Endothelial cell of umbilical vein (primary cell): ENCODE measurements around the gene DPM2. TPM values are rescaled to one million over a fixed set of nuclear protein-coding genes. Genes with fewer than 3 reads are reported as not detected.

Experiments used
- BruUV-seq: library from RNA; stranded (reverse); fragments of 400-500 nt; replicated peaks from 2 replicates; lab custom pipeline; 2021; lab: Mats Ljungman, UMichigan
- CTCF ChIA-PET: fragments of 300-600, 350-600 bp; sonication (Branson Sonifier 250); formaldehyde crosslinking; loops from one replicate; lab custom pipeline; 2021; ENCODE audit warnings: antibody characterized with exemption, inconsistent platforms; lab: Charles Lee
- POLR2A ChIA-PET: fragments of 300-600, 350-600 bp; sonication (Branson Sonifier 250); formaldehyde crosslinking; loops from one replicate; lab custom pipeline; 2021; ENCODE audit warnings: antibody characterized with exemption, inconsistent platforms; lab: Charles Lee
- DNase-seq: peaks from one replicate; pipeline ENCODE4 v3.0.0-alpha.2; 2011; ENCODE audit warnings: low read depth, low spot score
- FAIRE-seq: peaks from 2 replicates; lab custom pipeline; 2011; peaks lifted over from hg19 to GRCh38; lab: Jason Lieb, UNC
- H2AFZ ChIP-seq: 2 replicates; pipeline ENCODE4 v1.6.0; 2012; ENCODE audit warnings: low read depth, low read length, control low read depth, inconsistent platforms
- H3K27ac ChIP-seq: 2 replicates; pipeline ENCODE4 v1.5.1; 2011; ENCODE audit warnings: low read depth, mild to moderate bottlenecking, control low read depth, low read length, moderate library complexity; ENCODE audit not compliant: insufficient read depth
- H3K27me3 ChIP-seq, 2 experiments: 2 replicates each; pipeline versions ENCODE4 v1.6.0 to v1.6.1; 2011; ENCODE audit warnings: low read length in 2 of 2, mixed read lengths in 1 of 2; ENCODE audit not compliant: control insufficient read depth in 2 of 2, insufficient read depth in 2 of 2
- H3K36me3 ChIP-seq, 2 experiments: 2 replicates in 1 of 2; 3 replicates in 1 of 2; pipeline ENCODE4 v1.5.1; 2011; ENCODE audit warnings: low read length in 2 of 2, mild to moderate bottlenecking in 1 of 2, moderate library complexity in 1 of 2; ENCODE audit not compliant: control insufficient read depth in 2 of 2, insufficient read depth in 2 of 2; ENCODE audit errors: extremely low read depth in 1 of 2
- H3K4me1 ChIP-seq: 3 replicates; pipeline ENCODE4 v1.5.1; 2011; ENCODE audit warnings: mild to moderate bottlenecking, low read length; ENCODE audit not compliant: control insufficient read depth, insufficient read depth; ENCODE audit errors: extremely low read depth
- H3K4me2 ChIP-seq: 2 replicates; pipeline ENCODE4 v1.6.1; 2011; ENCODE audit warnings: low read length, control low read depth, mixed read lengths; ENCODE audit not compliant: insufficient read depth
- H3K4me3 ChIP-seq, 3 experiments: fragments of 200-600 bp in 1 of 3; sonication (generic), shearing (Covaris generic) in 1 of 3; replicated peaks in 1 of 3; 2 replicates each; pipeline ENCODE4 v1.5.1; 2011 to 2016; ENCODE audit warnings: control low read depth in 3 of 3, low read length in 3 of 3, mild to moderate bottlenecking in 2 of 3, inconsistent platforms in 1 of 3, low read depth in 1 of 3, moderate library complexity in 1 of 3; ENCODE audit not compliant: insufficient read depth in 1 of 3
- H3K79me2 ChIP-seq: 2 replicates; pipeline ENCODE4 v1.6.0; 2012; ENCODE audit warnings: low read length, inconsistent platforms; ENCODE audit not compliant: control insufficient read depth, insufficient read depth
- H3K9ac ChIP-seq: replicated peaks from 2 replicates; pipeline ENCODE3; 2011; ENCODE audit warnings: low read length, control low read depth; ENCODE audit not compliant: insufficient read depth; ENCODE audit errors: extremely low read depth
- H3K9me1 ChIP-seq: replicated peaks from 3 replicates; pipeline ENCODE4 v1.6.0; 2011; ENCODE audit warnings: mild to moderate bottlenecking, low read length; ENCODE audit not compliant: control insufficient read depth, insufficient read depth; ENCODE audit errors: extremely low read depth
- H3K9me3 ChIP-seq: replicated peaks from 2 replicates; pipeline ENCODE4 v1.5.1; 2012; ENCODE audit warnings: low read length, inconsistent platforms; ENCODE audit not compliant: control insufficient read depth, insufficient read depth
- H4K20me1 ChIP-seq: replicated peaks from 2 replicates; pipeline ENCODE3; 2011; ENCODE audit warnings: mild to moderate bottlenecking, low read length; ENCODE audit not compliant: control insufficient read depth, insufficient read depth; ENCODE audit errors: extremely low read depth
- EZH2 ChIP-seq: IDR thresholded peaks from 2 replicates; pipeline ENCODE4 v1.6.1; 2012; ENCODE audit warnings: borderline replicate concordance, low read depth, mild to moderate bottlenecking, moderate library complexity, low read length, inconsistent platforms; ENCODE audit not compliant: severe bottlenecking
- FOS ChIP-seq: IDR thresholded peaks from 2 replicates; pipeline ENCODE4 v1.6.1; 2011; ENCODE audit warnings: mild to moderate bottlenecking, low read length, moderate library complexity, borderline replicate concordance; ENCODE audit not compliant: insufficient read depth
- GATA2 ChIP-seq: IDR thresholded peaks from 2 replicates; pipeline ENCODE4 v1.7.0; 2011; ENCODE audit warnings: low read depth, mild to moderate bottlenecking, moderate library complexity, mixed read lengths, low read length; ENCODE audit not compliant: insufficient read length, insufficient read depth
- JUN ChIP-seq: IDR thresholded peaks from 2 replicates; pipeline ENCODE4 v1.6.1; 2011; ENCODE audit warnings: borderline replicate concordance, low read depth; ENCODE audit not compliant: insufficient read length, insufficient read depth
- MYC ChIP-seq: IDR thresholded peaks from one replicate; pipeline ENCODE4 v1.6.1; 2011; ENCODE audit warnings: mild to moderate bottlenecking, low read depth, low read length
- POLR2A ChIP-seq: IDR thresholded peaks from 2 replicates; pipeline ENCODE4 v1.6.1; 2012; ENCODE audit warnings: low read depth, mild to moderate bottlenecking, control low read depth, low read length
- POLR2AphosphoS5 ChIP-seq: IDR thresholded peaks from 2 replicates; pipeline ENCODE4 v1.6.1; 2012; ENCODE audit warnings: low read depth, mild to moderate bottlenecking, control low read depth, low read length, moderate library complexity; ENCODE audit not compliant: insufficient read depth
- dilution Hi-C: fragments of 300-500 bp; cut with MboI; formaldehyde crosslinking; loops from one replicate; pipeline ENCODE4 v1.15.0; 2019; ENCODE audit warnings: low sequenced_read_pairs; ENCODE audit not compliant: extremely low pct_ligation_motif_present
- intact Hi-C: fragments of 100-400 bp; cut with micrococcal nuclease; formaldehyde crosslinking; loops from one replicate; pipeline ENCODE4 v1.10.0; 2022
- polyA plus RNA-seq, 4 experiments: library from polyadenylated mRNA; depleted of rRNA in 3 of 4; stranded (reverse) in 3 of 4; unstranded in 1 of 4; fragments of >200 nt; gene quantifications; 2 replicates each; pipeline versions ENCODE4 v1.2.1 to v1.2.3, GENCODE V29; 2011 to 2012; ENCODE audit warnings: missing spikeins in 1 of 4
- total RNA-seq: library from RNA; stranded (reverse); gene quantifications from 2 replicates; pipeline ENCODE4 v1.2.3, GENCODE V29; 2021
- TF ChIP-seq, protein P1 (sequence below), 2 donors: IDR thresholded peaks; 1 replicate in 1 of 2; 2 replicates in 1 of 2; pipeline ENCODE4 v1.5.1; 2011; ENCODE audit warnings: low read length in 2 of 2, mild to moderate bottlenecking in 2 of 2, moderate library complexity in 2 of 2, control low read depth in 1 of 2, inconsistent platforms in 1 of 2, low read depth in 1 of 2; ENCODE audit not compliant: insufficient read depth in 1 of 2; ENCODE audit errors: extremely low read depth in 1 of 2
- TF ChIP-seq, protein P2 (sequence below): IDR thresholded peaks from 2 replicates; pipeline ENCODE4 v1.6.1; 2011; ENCODE audit not compliant: insufficient read depth, insufficient read length

The DPM2 gene
- total and polyA plus RNA-seq, 2 donors (not counting 3 experiments of a cell fraction or from before 2014, with no cell fraction given) = 47.9 to 63.9 TPM

DNA sequence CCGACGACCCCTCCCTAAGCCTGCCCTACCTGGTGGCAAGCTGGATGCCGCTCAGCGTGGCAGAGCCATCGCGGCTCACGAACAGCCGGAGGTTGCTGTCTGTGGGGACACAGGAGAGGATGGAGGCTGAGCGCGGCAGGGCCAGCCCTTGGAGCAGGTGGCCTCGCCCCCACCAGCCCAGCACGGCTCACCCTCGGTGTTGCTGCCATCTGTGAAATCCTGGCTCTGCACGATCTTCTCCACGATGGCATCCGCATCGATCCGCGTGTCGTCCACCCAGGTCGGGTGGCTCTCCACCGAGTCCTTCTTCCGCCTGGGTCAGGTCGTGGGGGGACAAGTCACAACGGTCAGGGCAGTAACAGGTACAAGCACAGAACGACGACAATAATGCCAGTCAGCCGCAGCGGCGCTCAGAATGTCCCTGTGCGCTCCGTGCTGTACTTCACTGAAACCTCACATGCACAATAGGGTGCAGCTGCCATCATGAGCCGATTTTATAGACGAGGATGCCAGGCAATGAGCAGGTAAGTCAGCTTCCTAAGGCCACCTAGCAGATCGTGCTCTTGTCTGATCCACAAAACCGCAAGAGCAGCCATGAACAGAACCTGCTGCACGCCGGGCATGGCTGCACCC is 7.0 kb upstream of the DPM2 start:
- BruUV-seq = no TSS peak

More for the DNA sequence above, 7.0 kb upstream of the DPM2 start:
- ChIA-PET CTCF (interaction anchor here (0.9 to 6.5 kb wide), 13 partner anchors 10 to 173 kb away, joined by 3 to 203 read pairs (median 5); partner anchors contain the start of gene EEIG1), POLR2A (no interaction called here)
- Histone ChIP-seq H3K27ac (no peak overlapping the region), H3K79me2 (no peaks in the 10 kb centered on the region), H3K9ac (no peak overlapping the region), H3K4me1 (no peaks in the 10 kb centered on the region), H4K20me1 (no peaks in the 10 kb centered on the region), H3K9me1 (no peaks in the 10 kb centered on the region), H3K9me3 (no peaks in the 10 kb centered on the region), H3K4me2 (no peak overlapping the region), H3K4me3 (no peak overlapping the region), H2AFZ (no peak overlapping the region), H3K27me3 (no peaks in the 10 kb centered on the region), H3K36me3 (peaks cover 0 to 5% of the 10 kb centered on the region in 2 experiments)
- intact Hi-C loops = no loop called here
- no peak for DNase-seq
- dilution Hi-C loops = no loop called here
- FAIRE-seq = no peak
- TF ChIP-seq FOS (no peak), EZH2 (no peak), MYC (no peak), POLR2A (no peak), GATA2 (no peak), POLR2AphosphoS5 (no peak), JUN (no peak)
- TF ChIP-seq, protein P1, sequence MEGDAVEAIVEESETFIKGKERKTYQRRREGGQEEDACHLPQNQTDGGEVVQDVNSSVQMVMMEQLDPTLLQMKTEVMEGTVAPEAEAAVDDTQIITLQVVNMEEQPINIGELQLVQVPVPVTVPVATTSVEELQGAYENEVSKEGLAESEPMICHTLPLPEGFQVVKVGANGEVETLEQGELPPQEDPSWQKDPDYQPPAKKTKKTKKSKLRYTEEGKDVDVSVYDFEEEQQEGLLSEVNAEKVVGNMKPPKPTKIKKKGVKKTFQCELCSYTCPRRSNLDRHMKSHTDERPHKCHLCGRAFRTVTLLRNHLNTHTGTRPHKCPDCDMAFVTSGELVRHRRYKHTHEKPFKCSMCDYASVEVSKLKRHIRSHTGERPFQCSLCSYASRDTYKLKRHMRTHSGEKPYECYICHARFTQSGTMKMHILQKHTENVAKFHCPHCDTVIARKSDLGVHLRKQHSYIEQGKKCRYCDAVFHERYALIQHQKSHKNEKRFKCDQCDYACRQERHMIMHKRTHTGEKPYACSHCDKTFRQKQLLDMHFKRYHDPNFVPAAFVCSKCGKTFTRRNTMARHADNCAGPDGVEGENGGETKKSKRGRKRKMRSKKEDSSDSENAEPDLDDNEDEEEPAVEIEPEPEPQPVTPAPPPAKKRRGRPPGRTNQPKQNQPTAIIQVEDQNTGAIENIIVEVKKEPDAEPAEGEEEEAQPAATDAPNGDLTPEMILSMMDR (IDR thresholded peaks at IDR 0.05; ENCODE audit: extremely low read depth in 1 of 2, insufficient read depth in 1 of 2, low read depth in 1 of 2, low read length in 2 of 2) = no peak
- TF ChIP-seq, protein P2, sequence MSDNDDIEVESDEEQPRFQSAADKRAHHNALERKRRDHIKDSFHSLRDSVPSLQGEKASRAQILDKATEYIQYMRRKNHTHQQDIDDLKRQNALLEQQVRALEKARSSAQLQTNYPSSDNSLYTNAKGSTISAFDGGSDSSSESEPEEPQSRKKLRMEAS = no peak
